Measurements from ENCODE around the gene TMEM167B.

DNA sequence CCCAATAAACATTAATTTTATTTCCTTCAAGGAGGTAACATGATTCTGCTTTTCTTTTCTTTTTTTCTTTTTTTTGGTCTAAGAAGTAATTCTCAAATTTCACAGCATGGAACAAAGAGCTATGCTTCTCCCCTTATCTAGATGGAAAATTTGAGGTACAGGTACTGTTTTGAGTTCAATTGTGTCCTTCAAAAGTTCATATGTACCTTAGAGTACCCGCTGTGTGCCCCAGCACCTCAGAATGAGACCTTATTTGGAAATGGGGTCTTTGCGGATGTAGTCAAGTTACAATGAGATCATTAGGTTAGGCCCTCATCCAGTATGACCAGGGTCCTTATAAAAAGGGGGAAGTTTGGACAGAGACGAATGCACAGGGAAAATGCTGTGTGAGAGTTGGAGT, 45.4 kb downstream of the TMEM167B start:
- TF ChIP-seq, protein P1, sequence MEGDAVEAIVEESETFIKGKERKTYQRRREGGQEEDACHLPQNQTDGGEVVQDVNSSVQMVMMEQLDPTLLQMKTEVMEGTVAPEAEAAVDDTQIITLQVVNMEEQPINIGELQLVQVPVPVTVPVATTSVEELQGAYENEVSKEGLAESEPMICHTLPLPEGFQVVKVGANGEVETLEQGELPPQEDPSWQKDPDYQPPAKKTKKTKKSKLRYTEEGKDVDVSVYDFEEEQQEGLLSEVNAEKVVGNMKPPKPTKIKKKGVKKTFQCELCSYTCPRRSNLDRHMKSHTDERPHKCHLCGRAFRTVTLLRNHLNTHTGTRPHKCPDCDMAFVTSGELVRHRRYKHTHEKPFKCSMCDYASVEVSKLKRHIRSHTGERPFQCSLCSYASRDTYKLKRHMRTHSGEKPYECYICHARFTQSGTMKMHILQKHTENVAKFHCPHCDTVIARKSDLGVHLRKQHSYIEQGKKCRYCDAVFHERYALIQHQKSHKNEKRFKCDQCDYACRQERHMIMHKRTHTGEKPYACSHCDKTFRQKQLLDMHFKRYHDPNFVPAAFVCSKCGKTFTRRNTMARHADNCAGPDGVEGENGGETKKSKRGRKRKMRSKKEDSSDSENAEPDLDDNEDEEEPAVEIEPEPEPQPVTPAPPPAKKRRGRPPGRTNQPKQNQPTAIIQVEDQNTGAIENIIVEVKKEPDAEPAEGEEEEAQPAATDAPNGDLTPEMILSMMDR (IDR thresholded peaks at IDR 0.05; ENCODE audit: borderline replicate concordance, extremely low read depth, low read length, poor library complexity, severe bottlenecking): no peak
- no peak for TF ChIP-seq EZH2 (IDR thresholded peaks at IDR 0.05; ENCODE audit: borderline replicate concordance, low read depth, low read length, severe bottlenecking)

Data from DND-41 (cell line).